Activated T-helper 2 cell treated with anti-CD3 and anti-CD28 coated beads, Interferon-gamma antibody, Interleukin-2, Interleukin-4, amounts not matched to agents 10 μg/mL and 5 μg/mL and 100 μg/mL, durations not matched to agents 14 hours and 24 hours and 36 hours (primary cell): ENCODE measurements around the gene KL. TPM values are rescaled to one million over a fixed set of nuclear protein-coding genes. Genes with fewer than 3 reads are reported as not detected.

Experiments
- DNase-seq: peaks from one replicate; pipeline ENCODE4 v3.0.0; 2021; ENCODE audit warnings: low spot score
- H3K27ac Mint-ChIP-seq: one replicate; pipeline ENCODE4 v1.8.0; 2021; ENCODE audit warnings: mixed read lengths
- H3K27me3 Mint-ChIP-seq: one replicate; pipeline ENCODE4 v1.8.0; 2021; ENCODE audit warnings: low read depth, mixed read lengths
- H3K36me3 Mint-ChIP-seq: one replicate; pipeline ENCODE4 v1.8.0; 2021; ENCODE audit warnings: low read depth, mixed read lengths
- H3K4me1 Mint-ChIP-seq: one replicate; pipeline ENCODE4 v1.8.0; 2021; ENCODE audit warnings: low read depth, mixed read lengths
- H3K4me3 Mint-ChIP-seq: one replicate; pipeline ENCODE4 v1.8.0; 2021; ENCODE audit warnings: low read depth, mild to moderate bottlenecking, moderate library complexity, mixed read lengths
- H3K9me3 Mint-ChIP-seq: one replicate; pipeline ENCODE4 v1.8.0; 2021; ENCODE audit warnings: mixed read lengths
- intact Hi-C: fragments of 100-400 bp; cut with micrococcal nuclease; formaldehyde crosslinking; loops from one replicate; pipeline ENCODE4 v1.15.1; 2023
- total RNA-seq: library from RNA; stranded (reverse); gene quantifications from 2 replicates; pipeline ENCODE4 v1.2.3, GENCODE V29; 2022

The KL gene
- total RNA-seq, 1 donor from 2014 or later, result 0.14 TPM

DNA sequence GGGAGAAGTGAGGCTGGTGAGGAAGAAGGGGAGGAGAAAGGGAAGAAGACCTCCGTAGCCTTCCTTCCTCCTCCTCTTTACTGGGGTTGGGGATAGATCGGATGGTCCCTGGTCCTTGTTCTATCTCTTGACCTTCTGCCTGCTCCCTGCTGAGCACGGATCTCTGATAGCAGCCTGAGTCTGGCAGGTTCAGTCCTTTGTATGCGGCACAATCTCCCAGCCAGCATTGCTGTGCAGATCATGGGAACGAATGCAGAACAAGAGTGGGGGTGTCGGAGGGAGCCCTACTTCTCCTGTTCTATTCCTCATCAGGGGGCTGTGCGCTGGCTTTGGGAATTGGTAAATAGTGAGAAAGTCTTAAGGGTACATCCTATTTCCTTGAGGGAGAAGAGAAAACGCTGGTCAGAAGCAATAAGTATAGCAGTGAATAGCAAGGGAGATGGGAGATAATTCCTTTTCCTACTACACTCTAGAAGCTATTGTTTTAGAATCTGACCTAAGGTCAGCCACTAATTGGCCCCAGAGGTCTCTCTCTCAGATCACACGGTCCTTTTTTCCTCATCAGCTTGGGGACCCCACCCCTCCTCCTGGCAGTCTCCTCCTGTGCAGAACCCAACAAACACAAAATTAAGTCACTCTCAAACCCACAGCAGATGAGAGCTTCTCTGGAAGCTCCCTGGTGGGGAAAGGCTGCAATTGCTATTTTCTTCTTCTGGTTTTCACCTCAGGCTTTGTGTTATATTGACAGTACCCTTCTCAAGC is 41.0 kb downstream of the KL start:
- Mint-ChIP-seq H3K36me3 (no peaks in the 10 kb centered on the region), H3K9me3 (no peaks in the 10 kb centered on the region), H3K4me3 (no peak overlapping the region), H3K4me1 (no peaks in the 10 kb centered on the region), H3K27ac (no peak overlapping the region), H3K27me3 (no peaks in the 10 kb centered on the region)
- DNase-seq, result no peak
- intact Hi-C loops, result no loop called here

DNA sequence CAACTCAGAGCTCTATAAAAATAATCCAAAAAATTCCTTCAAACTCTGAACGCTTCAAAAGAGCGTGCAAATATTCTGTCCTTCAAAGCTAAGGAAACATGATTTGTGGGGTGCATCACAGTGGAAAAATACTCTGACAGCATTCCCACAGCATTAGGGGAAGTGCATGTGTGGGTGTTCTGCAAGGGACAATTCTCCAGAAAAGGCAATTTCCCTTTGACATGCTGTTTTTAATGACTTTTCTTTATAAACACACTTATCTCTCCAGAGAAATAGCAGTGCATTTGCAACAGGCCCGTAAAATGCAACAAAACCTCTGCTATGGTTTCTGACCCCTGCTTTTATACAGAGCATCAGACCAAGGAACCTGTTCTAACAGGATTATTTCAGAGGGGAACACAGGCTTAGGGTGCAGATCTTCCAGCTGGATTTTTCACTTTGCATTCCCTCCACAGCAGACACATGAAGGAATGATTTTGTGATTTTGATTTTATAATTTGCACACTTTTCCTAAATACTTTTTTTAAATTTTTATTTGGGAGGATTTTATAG is 42.6 kb downstream of the KL start:
- H3K4me1 Mint-ChIP-seq, result no peaks in the 10 kb centered on the region
- no peaks in the 10 kb centered on the region for H3K27me3 Mint-ChIP-seq

DNA sequence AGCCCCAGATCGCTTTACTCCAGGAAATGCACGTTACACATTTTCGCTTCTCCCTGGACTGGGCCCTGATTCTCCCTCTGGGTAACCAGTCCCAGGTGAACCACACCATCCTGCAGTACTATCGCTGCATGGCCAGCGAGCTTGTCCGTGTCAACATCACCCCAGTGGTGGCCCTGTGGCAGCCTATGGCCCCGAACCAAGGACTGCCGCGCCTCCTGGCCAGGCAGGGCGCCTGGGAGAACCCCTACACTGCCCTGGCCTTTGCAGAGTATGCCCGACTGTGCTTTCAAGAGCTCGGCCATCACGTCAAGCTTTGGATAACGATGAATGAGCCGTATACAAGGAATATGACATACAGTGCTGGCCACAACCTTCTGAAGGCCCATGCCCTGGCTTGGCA is 44.6 kb downstream of the KL start:
- H3K4me1 Mint-ChIP-seq, result no peaks in the 10 kb centered on the region
- intact Hi-C loops, result no loop called here
- H3K36me3 Mint-ChIP-seq, result no peaks in the 10 kb centered on the region

More for the DNA sequence above, 42.6 kb downstream of the KL start:
- no peak for DNase-seq
- no peak overlapping the region for H3K27ac Mint-ChIP-seq
- H3K4me3 Mint-ChIP-seq, result no peak overlapping the region
- intact Hi-C loops, result no loop called here
- H3K9me3 Mint-ChIP-seq, result no peaks in the 10 kb centered on the region
- H3K36me3 Mint-ChIP-seq, result no peaks in the 10 kb centered on the region

DNA sequence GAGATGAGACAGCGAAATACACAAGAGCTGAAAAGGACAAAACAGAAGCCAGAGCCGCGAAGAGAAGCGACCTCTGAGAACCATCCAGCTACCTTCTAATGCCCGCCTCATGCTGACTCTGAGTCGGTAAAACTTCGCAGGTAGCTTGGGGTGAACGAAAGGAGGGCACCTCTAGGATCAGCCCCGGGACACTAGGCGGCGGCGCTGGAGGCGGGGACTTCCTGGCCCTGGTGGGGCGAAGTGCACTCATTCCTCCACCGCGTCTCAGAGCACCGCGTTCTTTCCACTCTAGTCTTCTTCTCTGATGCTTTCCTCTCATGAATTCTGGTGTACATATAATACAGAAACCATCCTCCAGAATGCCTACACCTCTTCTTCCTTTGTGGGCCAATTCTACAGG is 50.1 kb downstream of the KL start:
- no peak overlapping the region for H3K4me3 Mint-ChIP-seq
- H3K9me3 Mint-ChIP-seq, result no peaks in the 10 kb centered on the region
- H3K36me3 Mint-ChIP-seq, result no peaks in the 10 kb centered on the region
- no peak for DNase-seq
- peaks cover 9% of the 10 kb centered on the region for H3K4me1 Mint-ChIP-seq
- intact Hi-C loops, result no loop called here
- no peak overlapping the region for H3K27ac Mint-ChIP-seq
- H3K27me3 Mint-ChIP-seq, result peaks cover 2% of the 10 kb centered on the region

More for the DNA sequence above, 44.6 kb downstream of the KL start:
- no peak overlapping the region for H3K4me3 Mint-ChIP-seq
- peaks cover 2% of the 10 kb centered on the region for H3K27me3 Mint-ChIP-seq
- no peaks in the 10 kb centered on the region for H3K9me3 Mint-ChIP-seq
- DNase-seq, result no peak
- no peak overlapping the region for H3K27ac Mint-ChIP-seq

DNA sequence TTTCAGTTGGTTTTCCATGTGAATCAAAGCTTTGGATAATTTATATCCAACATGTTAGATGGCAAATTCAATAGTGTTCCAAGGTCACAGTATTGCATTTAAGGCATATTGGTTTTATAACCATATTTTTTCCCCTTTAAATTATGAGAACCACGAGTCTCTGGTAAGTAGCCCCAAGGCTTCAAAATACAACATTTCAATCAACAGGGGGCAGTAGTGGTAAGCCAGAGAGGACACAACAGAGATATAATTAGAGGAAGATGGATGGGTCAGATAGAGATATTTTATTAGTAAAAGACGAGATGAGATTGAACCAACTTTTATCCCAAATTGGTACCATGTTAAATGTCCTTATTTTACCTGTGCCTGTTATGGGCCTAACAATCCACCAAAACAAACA is 53.1 kb downstream of the KL start:
- no peak overlapping the region for H3K27ac Mint-ChIP-seq
- H3K36me3 Mint-ChIP-seq, result no peaks in the 10 kb centered on the region
- peaks cover 2% of the 10 kb centered on the region for H3K27me3 Mint-ChIP-seq
- intact Hi-C loops, result no loop called here
- no peak overlapping the region for H3K4me3 Mint-ChIP-seq
- no peak for DNase-seq
- peaks cover 19% of the 10 kb centered on the region for H3K4me1 Mint-ChIP-seq
- no peaks in the 10 kb centered on the region for H3K9me3 Mint-ChIP-seq

DNA sequence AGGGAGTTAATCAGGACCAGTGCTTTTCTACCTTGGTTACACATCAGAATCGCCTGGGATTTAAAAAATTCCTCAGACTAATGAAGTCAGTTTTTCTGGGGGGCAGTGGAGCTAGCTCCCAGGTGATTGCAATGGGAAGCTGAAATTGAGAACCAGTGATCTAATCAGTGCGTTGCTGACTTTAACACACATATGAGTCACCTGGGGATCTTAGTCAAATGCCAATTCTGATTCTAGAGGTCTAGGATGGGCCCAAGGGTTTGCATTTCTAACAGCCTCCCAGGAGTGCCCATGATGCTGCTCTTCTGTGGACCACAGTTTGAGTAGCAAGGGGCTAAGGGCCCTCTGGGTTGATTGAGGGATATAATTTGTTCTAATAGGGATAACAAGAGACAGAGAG is 54.5 kb downstream of the KL start:
- no peak overlapping the region for H3K4me3 Mint-ChIP-seq
- no peaks in the 10 kb centered on the region for H3K27me3 Mint-ChIP-seq
- DNase-seq, result no peak
- intact Hi-C loops, result loop anchor here (5.0 kb wide), 1 partner anchor 472 kb away; no protein-coding TSS in a partner anchor
- no peaks in the 10 kb centered on the region for H3K9me3 Mint-ChIP-seq
- H3K36me3 Mint-ChIP-seq, result no peaks in the 10 kb centered on the region
- H3K4me1 Mint-ChIP-seq, result peaks cover 19% of the 10 kb centered on the region
- no peak overlapping the region for H3K27ac Mint-ChIP-seq

DNA sequence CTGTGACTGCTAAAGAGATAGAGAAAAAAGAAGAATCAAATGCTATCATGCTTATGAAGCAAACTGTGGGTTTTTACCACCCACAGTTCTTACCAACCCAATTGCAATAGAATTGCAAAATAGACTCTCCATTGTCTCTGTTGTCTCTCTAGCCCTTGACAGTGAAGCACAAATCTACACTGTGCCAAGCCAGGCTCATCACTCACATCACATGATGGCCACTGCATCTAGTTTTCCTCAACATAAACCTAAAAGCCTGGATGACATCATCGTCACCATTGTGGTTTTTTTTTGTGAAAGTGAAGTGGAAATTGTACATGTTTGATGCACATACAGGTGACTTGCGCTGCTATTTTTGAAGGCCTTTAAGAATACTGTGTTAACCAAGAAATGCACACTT is 56.1 kb downstream of the KL start:
- Mint-ChIP-seq H3K36me3 (no peaks in the 10 kb centered on the region), H3K4me1 (peaks cover 19% of the 10 kb centered on the region), H3K9me3 (no peaks in the 10 kb centered on the region), H3K27ac (no peak overlapping the region), H3K4me3 (no peak overlapping the region), H3K27me3 (no peaks in the 10 kb centered on the region)
- no peak for DNase-seq
- intact Hi-C loops, result loop anchor here (5.0 kb wide), 1 partner anchor 470 kb away; no protein-coding TSS in a partner anchor

DNA sequence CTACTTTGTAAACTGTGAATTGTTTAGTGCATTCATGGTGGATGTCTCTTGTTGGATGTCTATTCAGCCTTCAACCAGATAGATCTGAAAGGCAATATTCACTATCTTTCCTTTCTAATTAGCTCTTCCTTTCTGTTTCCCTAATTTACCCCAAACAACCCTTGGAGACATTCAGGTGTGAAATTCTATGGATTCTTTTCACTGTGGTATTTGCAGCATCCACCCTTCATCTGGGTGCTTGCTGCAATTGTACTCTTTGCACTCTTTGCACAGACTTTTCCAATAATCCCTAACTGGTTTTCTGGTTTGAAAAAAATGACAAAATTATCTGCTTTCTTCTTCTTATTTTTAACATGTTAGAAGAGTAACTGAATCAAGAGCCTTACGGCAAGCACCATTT is 56.5 kb downstream of the KL start:
- no peak for DNase-seq
- H3K4me3 Mint-ChIP-seq, result no peak overlapping the region
- H3K36me3 Mint-ChIP-seq, result no peaks in the 10 kb centered on the region
- H3K9me3 Mint-ChIP-seq, result no peaks in the 10 kb centered on the region
- no peaks in the 10 kb centered on the region for H3K27me3 Mint-ChIP-seq
- peaks cover 19% of the 10 kb centered on the region for H3K4me1 Mint-ChIP-seq
- H3K27ac Mint-ChIP-seq, result no peak overlapping the region
- intact Hi-C loops, result loop anchor here (5.0 kb wide), 1 partner anchor 470 kb away; no protein-coding TSS in a partner anchor

DNA sequence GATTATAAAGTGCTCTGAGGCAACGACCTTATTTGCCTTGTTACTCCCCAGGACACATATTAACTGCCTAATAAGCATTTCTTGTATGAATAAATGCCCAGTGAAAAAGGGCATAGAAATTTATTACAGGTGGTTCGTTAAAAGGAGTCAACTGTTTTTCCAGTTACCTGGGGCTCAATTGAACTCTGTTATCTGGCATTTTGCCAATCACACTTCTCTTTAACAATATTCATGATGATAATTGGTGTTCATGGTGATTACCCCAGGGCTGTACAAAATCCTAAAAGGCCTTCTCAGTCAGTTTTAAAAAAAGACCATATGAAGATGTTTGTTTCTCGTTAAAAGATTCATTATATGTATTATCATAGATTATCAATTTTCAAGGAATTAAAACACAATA is 57.1 kb downstream of the KL start:
- Mint-ChIP-seq H3K4me1 (peaks cover 19% of the 10 kb centered on the region), H3K36me3 (no peaks in the 10 kb centered on the region), H3K4me3 (no peak overlapping the region), H3K27ac (no peak overlapping the region), H3K9me3 (no peaks in the 10 kb centered on the region), H3K27me3 (no peaks in the 10 kb centered on the region)
- intact Hi-C loops, result loop anchor here (5.0 kb wide), 1 partner anchor 469 kb away; no protein-coding TSS in a partner anchor
- DNase-seq, result no peak

DNA sequence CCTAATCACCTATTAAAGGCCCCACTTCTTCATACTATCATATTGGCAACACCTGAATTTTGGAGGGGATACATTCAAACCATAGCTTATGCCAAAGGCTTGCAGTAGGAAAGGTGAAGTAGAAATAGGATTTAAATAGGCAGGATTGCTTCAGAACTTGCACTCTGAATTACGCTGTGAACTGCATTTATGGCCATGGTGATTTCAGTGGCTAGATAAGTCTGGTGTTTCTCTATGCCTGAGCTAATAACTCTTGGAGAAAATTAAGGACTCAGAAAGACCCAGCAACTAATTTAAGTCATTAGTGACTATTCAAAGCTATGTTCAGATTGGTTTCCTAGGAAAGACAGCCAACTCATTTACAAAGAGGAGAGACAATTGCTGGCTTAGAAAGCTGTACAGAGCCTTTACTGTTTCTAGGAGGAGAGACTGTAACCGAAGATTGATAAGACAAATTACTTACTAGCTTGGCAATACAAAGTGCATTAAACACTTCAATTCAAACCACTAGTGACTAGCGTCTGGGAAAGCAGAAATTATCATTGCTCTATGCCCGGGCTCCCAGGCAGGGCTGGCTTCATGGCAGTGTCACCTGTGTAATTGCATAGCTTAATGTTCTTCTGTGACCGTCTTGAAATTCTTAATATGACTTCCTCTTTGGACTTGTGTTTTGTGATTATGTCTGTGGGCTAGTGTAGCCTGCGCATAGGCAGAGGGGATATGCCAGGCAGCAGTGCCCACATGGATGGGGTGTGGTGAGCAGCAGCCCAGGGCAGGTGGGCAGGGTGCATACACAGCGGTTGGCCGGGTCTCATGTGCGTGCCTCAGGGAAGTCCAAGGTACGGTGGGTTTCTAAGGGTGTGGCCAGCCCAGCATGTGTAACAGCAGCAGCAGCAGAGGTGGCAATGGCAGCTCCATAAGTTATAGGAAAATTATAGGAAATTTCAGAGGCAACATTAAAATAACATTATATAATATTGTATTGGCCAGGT is 60.1 kb downstream of the KL start:
- no peak overlapping the region for H3K27ac Mint-ChIP-seq
- no peak for DNase-seq
- H3K9me3 Mint-ChIP-seq, result no peaks in the 10 kb centered on the region
- intact Hi-C loops, result no loop called here
- H3K36me3 Mint-ChIP-seq, result no peaks in the 10 kb centered on the region
- no peak overlapping the region for H3K4me3 Mint-ChIP-seq
- no peaks in the 10 kb centered on the region for H3K27me3 Mint-ChIP-seq
- H3K4me1 Mint-ChIP-seq, result peaks cover 10% of the 10 kb centered on the region

DNA sequence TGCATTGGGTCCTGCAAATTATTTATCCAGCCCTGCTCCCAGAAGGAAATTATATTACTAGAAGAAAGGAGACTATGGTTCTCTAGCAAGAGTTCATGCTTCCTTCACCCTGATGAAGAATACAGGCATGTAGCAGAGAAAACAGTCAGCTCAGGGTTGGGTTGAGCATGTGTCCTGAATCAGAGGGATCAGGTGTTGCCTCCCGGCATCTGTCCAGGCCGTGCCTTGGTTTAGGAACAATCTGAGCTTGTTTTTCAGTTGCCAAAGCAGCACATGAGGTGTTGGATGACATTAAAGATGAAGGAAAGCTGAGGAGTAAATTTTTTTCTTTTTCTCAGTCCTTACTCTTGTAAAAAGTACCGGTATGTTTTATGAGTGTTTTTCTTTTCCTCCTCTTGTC is 62.0 kb downstream of the KL start:
- DNase-seq, result no peak
- H3K27ac Mint-ChIP-seq, result no peak overlapping the region
- H3K4me3 Mint-ChIP-seq, result no peak overlapping the region
- no peaks in the 10 kb centered on the region for H3K4me1 Mint-ChIP-seq
- H3K9me3 Mint-ChIP-seq, result no peaks in the 10 kb centered on the region
- no peaks in the 10 kb centered on the region for H3K36me3 Mint-ChIP-seq
- intact Hi-C loops, result no loop called here
- H3K27me3 Mint-ChIP-seq, result no peaks in the 10 kb centered on the region

DNA sequence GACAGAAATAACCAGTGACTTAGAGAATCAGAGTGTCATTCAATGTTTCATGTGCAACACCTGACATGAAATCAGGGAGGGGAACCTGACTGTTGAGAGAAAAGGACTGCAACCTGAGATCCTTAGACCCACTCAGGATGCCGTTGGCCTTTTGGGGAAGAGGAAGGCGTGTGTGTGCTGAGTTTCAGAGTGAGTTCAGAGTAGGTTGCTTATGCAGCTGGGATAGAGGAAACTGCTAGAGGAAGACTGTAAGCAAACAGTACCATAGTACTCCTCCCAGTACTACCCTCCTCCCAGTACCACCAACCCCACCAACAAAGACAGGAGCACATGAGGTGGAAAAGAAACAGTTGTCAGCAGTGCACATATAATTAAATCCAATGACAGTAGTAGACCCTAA is 63.7 kb downstream of the KL start:
- Mint-ChIP-seq H3K9me3 (no peaks in the 10 kb centered on the region), H3K4me3 (no peak overlapping the region), H3K27me3 (no peaks in the 10 kb centered on the region), H3K4me1 (no peaks in the 10 kb centered on the region), H3K36me3 (no peaks in the 10 kb centered on the region), H3K27ac (no peak overlapping the region)
- no peak for DNase-seq
- intact Hi-C loops, result no loop called here
